OCI-LY1 (cell line): Measurements from ENCODE around the gene TXNRD3.

Experiments used
- CTCF ChIP-seq: fragments of 200-600 bp; sonication (generic), shearing (Covaris generic); IDR thresholded peaks from 2 replicates; pipeline ENCODE4 v1.5.1; 2017; ENCODE audit warnings: mild to moderate bottlenecking, antibody characterized with exemption, low read length, moderate library complexity, mixed read lengths
- EZH2 ChIP-seq: fragments of 200-600 bp; sonication (generic), shearing (Covaris generic); IDR thresholded peaks from 2 replicates; pipeline ENCODE4 v1.8.0; 2017; ENCODE audit warnings: borderline replicate concordance, mixed run types, mild to moderate bottlenecking, antibody characterized with exemption, low read length, moderate library complexity, mixed read lengths

GRCh38 chr3:126657901-126658300, 3.0 kb upstream of the TXNRD3 start:
- TF ChIP-seq EZH2 (no peak), CTCF (no peak)
